Astrocyte (in vitro differentiated cells and primary cell): ENCODE data around the gene ARL4C. TPM values are rescaled to one million over a fixed set of nuclear protein-coding genes. Genes with fewer than 3 reads are reported as not detected.

Experiments used
- DNase-seq: peaks from one replicate; pipeline ENCODE4 v3.0.0-alpha.2; 2010; ENCODE audit warnings: low read depth
- FAIRE-seq: peaks from 2 replicates; lab custom pipeline; 2011; peaks lifted over from hg19 to GRCh38; lab: Jason Lieb, UNC
- H2AFZ ChIP-seq: 2 replicates; pipeline ENCODE4 v1.6.0; 2012; ENCODE audit warnings: low read depth, low read length, inconsistent platforms
- H3K27ac ChIP-seq: 2 replicates; pipeline ENCODE4 v1.5.1; 2011; ENCODE audit warnings: low read depth, low read length, inconsistent platforms
- H3K27me3 ChIP-seq: 2 replicates; pipeline ENCODE4 v1.6.0; 2011; ENCODE audit warnings: low read length, inconsistent platforms; ENCODE audit not compliant: insufficient read depth
- H3K36me3 ChIP-seq: 2 replicates; pipeline ENCODE4 v1.5.1; 2011; ENCODE audit warnings: low read length, inconsistent platforms; ENCODE audit not compliant: insufficient read depth
- H3K4me1 ChIP-seq: 2 replicates; pipeline ENCODE4 v1.5.1; 2011; ENCODE audit warnings: low read length, inconsistent platforms; ENCODE audit not compliant: insufficient read depth
- H3K4me2 ChIP-seq: 2 replicates; pipeline ENCODE4 v1.6.0; 2012; ENCODE audit warnings: low read length, inconsistent platforms
- H3K4me3 ChIP-seq: 2 replicates; pipeline ENCODE4 v1.5.1; 2011; ENCODE audit warnings: low read depth, mild to moderate bottlenecking, low read length, inconsistent platforms; ENCODE audit not compliant: insufficient read depth
- H3K79me2 ChIP-seq: 2 replicates; pipeline ENCODE4 v1.6.0; 2012; ENCODE audit warnings: mild to moderate bottlenecking, low read length, inconsistent platforms; ENCODE audit not compliant: insufficient read depth
- H3K9ac ChIP-seq: 2 replicates; pipeline ENCODE4 v1.6.0; 2012; ENCODE audit warnings: mild to moderate bottlenecking, low read length, inconsistent platforms
- H3K9me3 ChIP-seq: 2 replicates; pipeline ENCODE4 v1.5.1; 2012; ENCODE audit warnings: low read depth, mild to moderate bottlenecking, low read length, inconsistent platforms; ENCODE audit not compliant: insufficient read depth
- H4K20me1 ChIP-seq: 2 replicates; pipeline ENCODE4 v1.6.0; 2012; ENCODE audit warnings: low read length, inconsistent platforms; ENCODE audit not compliant: insufficient read depth
- H3K27ac Mint-ChIP-seq: one replicate; pipeline ENCODE4 v1.8.0; 2021; ENCODE audit warnings: mild to moderate bottlenecking, mixed read lengths; ENCODE audit not compliant: unreplicated experiment
- H3K27me3 Mint-ChIP-seq: one replicate; pipeline ENCODE4 v1.8.0; 2021; ENCODE audit warnings: low read depth, mixed read lengths; ENCODE audit not compliant: unreplicated experiment
- H3K36me3 Mint-ChIP-seq: one replicate; pipeline ENCODE4 v1.8.0; 2021; ENCODE audit warnings: low read depth, mixed read lengths; ENCODE audit not compliant: unreplicated experiment
- H3K4me1 Mint-ChIP-seq: one replicate; pipeline ENCODE4 v1.8.0; 2021; ENCODE audit warnings: low read depth, mixed read lengths; ENCODE audit not compliant: unreplicated experiment
- H3K4me3 Mint-ChIP-seq: one replicate; pipeline ENCODE4 v1.8.0; 2021; ENCODE audit warnings: mild to moderate bottlenecking, moderate library complexity, mixed read lengths; ENCODE audit not compliant: unreplicated experiment
- H3K9me3 Mint-ChIP-seq: one replicate; pipeline ENCODE4 v1.8.0; 2021; ENCODE audit warnings: mild to moderate bottlenecking, mixed read lengths; ENCODE audit not compliant: unreplicated experiment
- CTCF ChIP-seq: IDR thresholded peaks from 2 replicates; pipeline ENCODE4 v1.5.1; 2011; ENCODE audit warnings: low read depth, mild to moderate bottlenecking, inconsistent platforms, low read length, moderate library complexity; ENCODE audit not compliant: insufficient read depth
- EZH2 ChIP-seq: IDR thresholded peaks from 2 replicates; pipeline ENCODE4 v1.6.1; 2012; ENCODE audit warnings: mild to moderate bottlenecking, low read length, inconsistent platforms; ENCODE audit not compliant: insufficient read depth
- total RNA-seq: library from RNA; stranded (reverse); gene quantifications from 2 replicates; pipeline ENCODE4 v1.2.1, GENCODE V29; 2021

Gene ARL4C
- total RNA-seq, 1 donor from 2014 or later: 70.7 TPM

GRCh38 chr2:234500394-234501006, 3.6 kb upstream of the ARL4C start:
- no peak overlapping the region for H3K27ac ChIP-seq
- peaks cover 12% of the 10 kb centered on the region for H3K4me1 Mint-ChIP-seq
- FAIRE-seq: peak; percentile 75
- peaks cover 12% of the 10 kb centered on the region for H3K4me1 ChIP-seq
- TF ChIP-seq CTCF (peak; percentile 45), EZH2 (no peak)
- DNase-seq: peak; percentile 38
- H4K20me1 ChIP-seq: peaks cover 9% of the 10 kb centered on the region
- H3K4me3 ChIP-seq: no peak overlapping the region
- no peaks in the 10 kb centered on the region for H3K27me3 Mint-ChIP-seq
- no peak overlapping the region for H3K27ac Mint-ChIP-seq
- H3K9me3 Mint-ChIP-seq: no peaks in the 10 kb centered on the region
- no peak overlapping the region for H3K9ac ChIP-seq
- no peak overlapping the region for H3K4me3 Mint-ChIP-seq
- H3K27me3 ChIP-seq: no peaks in the 10 kb centered on the region
- no peaks in the 10 kb centered on the region for H3K36me3 Mint-ChIP-seq
- no peak overlapping the region for H2AFZ ChIP-seq
- H3K9me3 ChIP-seq: no peaks in the 10 kb centered on the region
- peaks cover 10% of the 10 kb centered on the region for H3K79me2 ChIP-seq
- H3K4me2 ChIP-seq: no peak overlapping the region
- no peaks in the 10 kb centered on the region for H3K36me3 ChIP-seq

- Histone ChIP-seq H3K36me3 (no peaks in the 10 kb centered on the region), H3K27me3 (no peaks in the 10 kb centered on the region), H3K79me2 (peaks cover 37% of the 10 kb centered on the region), H3K9ac (peak overlapping the region; percentile 81), H3K27ac (peak overlapping the region; percentile 61), H2AFZ (no peak overlapping the region), H3K4me2 (peak overlapping the region; percentile 78), H4K20me1 (peaks cover 36% of the 10 kb centered on the region), H3K9me3 (no peaks in the 10 kb centered on the region), H3K4me3 (peak overlapping the region; percentile 32), H3K4me1 (peaks cover 12% of the 10 kb centered on the region)
- Mint-ChIP-seq H3K4me3 (peak overlapping the region; percentile 73), H3K27me3 (no peaks in the 10 kb centered on the region), H3K9me3 (no peaks in the 10 kb centered on the region), H3K27ac (peak overlapping the region; percentile 42), H3K4me1 (peaks cover 14% of the 10 kb centered on the region), H3K36me3 (peaks cover 2% of the 10 kb centered on the region)
- FAIRE-seq (no peak), DNase-seq (no peak)
- TF ChIP-seq CTCF (no peak), EZH2 (no peak)
Measured at GRCh38 chr2:234497594-234498235, 834 bp upstream of the ARL4C start.
